Adrenal gland (tissue), 12 donors: ENCODE measurements around the gene STIM2. TPM values are rescaled to one million over a fixed set of nuclear protein-coding genes. Genes with fewer than 3 reads are reported as not detected.

Experiments used
- DNase-seq, 7 donors: peaks; one replicate each; pipeline ENCODE4 v3.0.0-alpha.2; 2019 to 2020
- H3K27ac ChIP-seq, 5 donors: fragments of 200-600 bp; sonication (generic) in 4 of 5; 1 replicate in 3 of 5; 2 replicates in 2 of 5; pipeline versions ENCODE4 v1.5.1 to v1.8.0; 2016 to 2020; ENCODE audit warnings: mild to moderate bottlenecking in 1 of 5
- H3K27me3 ChIP-seq: fragments of 200-600 bp; 2 replicates; pipeline ENCODE4 v1.8.0; 2021
- H3K36me3 ChIP-seq, 2 donors: fragments of 200-600 bp; replicated peaks in 1 of 2; 1 replicate in 1 of 2; 2 replicates in 1 of 2; pipeline versions ENCODE4 v1.5.1 to v1.8.0; 2018 to 2022
- H3K4me1 ChIP-seq, 2 donors: fragments of 200-600 bp; replicated peaks in 1 of 2; 1 replicate in 1 of 2; 2 replicates in 1 of 2; pipeline versions ENCODE4 v1.5.1 to v1.8.0; 2018 to 2021
- H3K4me3 ChIP-seq, 4 donors: fragments of 200-600 bp; sonication (generic) in 3 of 4; one replicate each; pipeline ENCODE4 v1.5.1; 2016 to 2018
- H3K9me3 ChIP-seq, 3 donors: fragments of 200-600 bp; sonication (generic) in 1 of 3; replicated peaks in 1 of 3; 1 replicate in 2 of 3; 2 replicates in 1 of 3; pipeline versions ENCODE4 v1.5.1 to v1.8.0; 2016 to 2021
- CTCF ChIP-seq, 6 experiments: fragments of 450-650 bp in 4 of 6; fragments of 200-600 bp in 2 of 6; sonication (generic) in 1 of 6; IDR thresholded peaks; 1 replicate in 5 of 6; 2 replicates in 1 of 6; pipeline versions ENCODE4 v1.5.1 to v1.8.0; 2016 to 2021; ENCODE audit warnings: antibody characterized with exemption in 6 of 6, mild to moderate bottlenecking in 2 of 6, moderate library complexity in 1 of 6
- POLR2A ChIP-seq, 2 donors: fragments of 450-650 bp; IDR thresholded peaks; one replicate each; pipeline ENCODE4 v1.6.1; 2017; ENCODE audit warnings: antibody characterized with exemption in 2 of 2, mild to moderate bottlenecking in 2 of 2, moderate library complexity in 1 of 2
- WGBS, 4 donors: extraction: QIAGEN DNeasy Blood & Tissue Kit in 2 of 4; methylation state at CpG; one replicate each; pipeline versions ENCODE4 v1.1.5 to v1.1.7; 2013 to 2017; 5-methylcytosine and 5-hydroxymethylcytosine counted together
- intact Hi-C, 2 donors: fragments of 100-400 bp; cut with DNase I; formaldehyde crosslinking; loops; one replicate each; pipeline versions ENCODE4 v1.14.1 to v1.15.0; 2022 to 2023
- polyA plus RNA-seq, 3 donors: library from polyadenylated mRNA; stranded (reverse); fragments of 200-250 nt in 2 of 3; fragments of 350-450 nt in 1 of 3; fragmentation: Illumina TruSeq in 1 of 3; extraction: RNeasy Lipid Tissue Mini Kit (QIAGEN cat#74804) in 1 of 3; gene quantifications; one replicate each; pipeline ENCODE4 v1.2.3, GENCODE V29; 2013 to 2014
- total RNA-seq, 9 donors: library from RNA; depleted of rRNA in 4 of 9; stranded (reverse); fragments of >200 nt in 4 of 9; fragments of 120-200 nt in 1 of 9; fragmentation: NEBNext Ultra II Directional in 1 of 9; extraction: Animal tissue kit (Norgen Biotek cat#: 25700) in 1 of 9; gene quantifications; one replicate each; pipeline versions ENCODE4 v1.1.0 to v1.2.4, GENCODE V29; 2013 to 2023
- donor health status: healthy with polysubstance abuse.
- donor health status: Bipolar disorder and iron deficiency.
- donor health status: DM: yes; HTN: yes; CAD: no.
- donor health status: DM: no; HTN: no; CAD: no.
- donor health status: DM: no; HTN: no; CAD: no.
- donor health status: DM: yes; HTN: yes; CAD: no.

The STIM2 gene
- total and polyA plus RNA-seq, 12 donors, result 7.5 to 30.4 (median 14.9) TPM

DNA sequence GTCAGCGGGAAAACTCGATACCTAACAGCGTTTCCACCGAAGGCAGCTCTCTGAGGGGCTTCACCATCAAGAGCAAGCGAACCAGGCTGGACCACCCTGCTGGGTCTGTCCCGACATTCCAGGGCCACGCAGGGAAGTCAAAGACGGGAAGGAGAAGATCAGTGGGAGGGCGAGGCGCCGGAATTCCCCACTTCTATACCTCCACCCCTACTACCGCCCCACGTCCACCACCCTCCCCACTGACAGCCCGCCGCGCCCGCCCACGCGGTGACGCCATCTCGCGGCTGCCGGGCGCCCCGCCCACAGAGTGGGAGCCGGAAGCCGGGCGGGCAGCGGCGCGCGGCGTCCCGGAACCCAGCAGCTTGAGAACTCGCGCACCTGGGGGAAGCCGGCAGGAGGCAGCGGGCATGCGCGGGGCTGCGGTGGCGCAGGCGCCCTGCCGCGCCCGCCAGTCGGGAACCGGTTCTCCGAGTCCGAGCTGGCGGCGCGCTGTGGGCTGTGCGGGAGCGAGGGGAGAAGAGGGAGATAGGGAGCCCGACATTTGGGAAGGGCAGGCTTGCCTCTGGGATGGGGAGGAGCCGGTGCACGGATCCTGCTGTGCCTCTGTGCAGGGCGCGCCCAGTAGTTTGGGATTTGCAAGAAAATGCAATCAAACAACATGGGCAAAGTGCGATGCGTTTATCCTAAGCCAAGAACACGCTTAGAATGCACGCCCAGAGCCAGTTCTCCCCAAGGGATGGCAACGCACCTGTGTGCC, 3.2 kb upstream of the STIM2 start:
- Histone ChIP-seq H3K27ac (peak overlapping the region in 4 of 5 donors; percentile 51 to 89 (median 74)), H3K27me3 (no peaks in the 10 kb centered on the region), H3K36me3 (no peaks in the 10 kb centered on the region), H3K4me1 (peaks cover 14 to 27% of the 10 kb centered on the region in 2 donors), H3K9me3 (no peaks in the 10 kb centered on the region), H3K4me3 (peak overlapping the region in 3 of 4 donors; percentile 33 to 94 (median 86))
- peak; percentile 85 to 92 (median 89) for DNase-seq
- peak in 3 of 6 experiments; percentile 11 to 43 (median 21) for TF ChIP-seq CTCF (IDR thresholded peaks at IDR 0.05)
- TF ChIP-seq POLR2A (IDR thresholded peaks at IDR 0.05), result peak; percentile 47 to 73
- WGBS, 4 donors, result 0 to 1% (median 0%) methylated on average over 21 to 65 of the region's 65 CpGs
- intact Hi-C loops, result no loop called here

DNA sequence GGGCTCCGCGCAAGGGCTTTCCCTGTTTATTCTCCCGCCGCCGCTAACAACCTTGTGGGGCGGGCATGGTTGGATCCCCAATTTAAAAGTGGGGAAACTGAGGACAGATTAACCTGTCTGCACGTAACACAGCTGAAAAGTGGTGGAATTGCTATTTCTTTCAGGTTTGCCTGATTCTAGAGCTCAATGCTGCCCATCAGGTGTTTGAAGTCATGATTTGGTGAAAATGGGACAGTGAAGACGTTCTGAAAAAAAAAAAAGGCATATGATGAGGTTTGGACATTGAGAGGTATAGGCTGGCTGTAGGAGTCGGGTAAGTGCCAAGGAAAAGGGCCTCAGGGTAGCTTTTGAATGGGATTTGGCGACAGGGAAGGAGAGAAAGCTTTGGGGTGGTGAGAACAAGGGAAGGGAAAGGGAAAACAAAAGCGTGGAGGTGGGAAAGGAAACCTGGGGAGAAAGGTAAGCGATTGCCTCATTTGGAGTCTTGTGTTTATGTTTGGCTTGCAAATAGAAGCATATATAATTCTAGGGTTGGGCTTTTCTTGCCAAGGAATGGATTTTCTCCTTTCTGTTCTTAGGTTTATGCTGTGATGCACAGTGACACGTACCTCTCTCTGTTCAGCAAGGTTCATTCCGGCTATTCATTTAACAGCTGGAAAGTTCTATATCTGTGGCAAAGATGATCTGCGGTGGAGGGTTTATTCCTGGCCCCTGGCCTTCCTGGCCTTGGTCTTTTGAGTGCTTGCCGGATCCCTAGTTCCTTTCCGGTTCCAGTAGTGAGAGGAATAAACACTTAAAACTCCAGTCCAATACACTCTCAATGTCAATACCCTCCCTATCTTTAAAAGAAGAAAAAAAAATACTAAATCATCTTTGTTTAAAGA, 2.4 kb upstream of the STIM2 start:
- Histone ChIP-seq H3K27ac (peak overlapping the region in 3 of 5 donors; percentile 51 to 89 (median 83)), H3K36me3 (no peaks in the 10 kb centered on the region), H3K4me1 (peaks cover 18 to 35% of the 10 kb centered on the region in 2 donors), H3K27me3 (no peaks in the 10 kb centered on the region), H3K9me3 (no peaks in the 10 kb centered on the region), H3K4me3 (peak overlapping the region in 3 of 4 donors; percentile 33 to 94 (median 86))
- no peak for TF ChIP-seq CTCF (IDR thresholded peaks at IDR 0.05)
- no peak for TF ChIP-seq POLR2A (IDR thresholded peaks at IDR 0.05)
- intact Hi-C loops, result no loop called here
- DNase-seq, result no peak
- 8 to 14% (median 11%) methylated on average over 16 to 17 of the region's 17 CpGs for WGBS, 4 donors

DNA sequence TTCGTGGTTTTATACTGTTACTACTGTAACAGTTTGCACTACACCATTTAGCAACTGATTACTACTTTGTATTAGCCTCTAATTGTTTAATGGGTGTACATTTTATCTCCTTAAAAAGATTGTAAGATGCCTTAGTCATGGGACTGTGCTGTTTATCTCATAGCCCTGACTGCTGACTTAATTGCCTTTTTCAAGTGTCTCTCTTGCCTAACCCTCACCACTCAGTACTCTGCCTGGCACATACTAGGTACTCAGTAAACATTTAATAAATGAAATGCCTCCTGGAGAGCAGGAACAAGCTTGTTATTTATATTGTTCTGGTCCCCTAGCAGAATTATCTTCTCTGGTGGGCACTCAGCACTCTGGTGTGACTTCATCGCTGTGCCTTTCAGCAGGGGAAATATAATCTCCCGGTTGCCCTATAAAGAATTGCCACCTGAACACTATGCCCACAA, 1.7 kb upstream of the STIM2 start:
- intact Hi-C loops, result no loop called here
- 56 to 76% (median 73%) methylated on average over 3 of the region's 3 CpGs for WGBS, 4 donors
- Histone ChIP-seq H3K4me1 (peaks cover 18 to 40% of the 10 kb centered on the region in 2 donors), H3K9me3 (no peaks in the 10 kb centered on the region), H3K27me3 (no peaks in the 10 kb centered on the region), H3K27ac (no peak overlapping the region), H3K36me3 (no peaks in the 10 kb centered on the region), H3K4me3 (peak overlapping the region in 1 of 4 donors; percentile 94)
- DNase-seq, result no peak
- TF ChIP-seq POLR2A (IDR thresholded peaks at IDR 0.05), result no peak

- peak overlapping the region in 3 of 4 donors; percentile 51 to 98 (median 93) for H3K4me3 ChIP-seq
- no peaks in the 10 kb centered on the region for H3K27me3 ChIP-seq
- H3K36me3 ChIP-seq, result no peaks in the 10 kb centered on the region
- TF ChIP-seq CTCF (IDR thresholded peaks at IDR 0.05) (no peak), POLR2A (IDR thresholded peaks at IDR 0.05) (no peak)
- H3K9me3 ChIP-seq, result no peaks in the 10 kb centered on the region
- 42 to 54% (median 48%) methylated on average over 5 of the region's 5 CpGs for WGBS, 4 donors
- no peak for DNase-seq
- peaks cover 18 to 44% of the 10 kb centered on the region in 2 donors for H3K4me1 ChIP-seq
- peak overlapping the region in 4 of 5 donors; percentile 18 to 99 (median 93) for H3K27ac ChIP-seq
- intact Hi-C loops, result loop anchor here (5.0 to 10.0 kb wide), 2 partner anchors 125 to 148 kb away; no protein-coding TSS in a partner anchor
Observed at GRCh38 chr4:26859762-26860156, 882 bp upstream of the STIM2 start.
